Frontal cortex (tissue), 1 donor: Measurements from ENCODE around the gene EXO1. TPM values are rescaled to one million over a fixed set of nuclear protein-coding genes. Genes with fewer than 3 reads are reported as not detected.

Source experiments
- total RNA-seq: library from RNA; depleted of rRNA; stranded (reverse); fragments of >200 nt; gene quantifications from one replicate; pipeline ENCODE4 v1.2.3, GENCODE V29; 2014

The EXO1 gene
- total RNA-seq, 1 donor from 2014 or later: 3.3 TPM

Other genes starting within 250 kb of the EXO1 start
- gene CHML, start 207.8 kb upstream of the EXO1 start, total RNA-seq: 76.6 TPM
- gene OPN3, start 207.8 kb upstream of the EXO1 start, total RNA-seq: 6.5 TPM
- not detected for gene WDR64, start 195.9 kb upstream of the EXO1 start, total RNA-seq
- gene BECN2, start 109.6 kb downstream of the EXO1 start, total RNA-seq: not detected
- gene MAP1LC3C, start 150.9 kb downstream of the EXO1 start, total RNA-seq: 0.82 TPM